HepG2 (cell line): Measurements from ENCODE around the gene TMED9. TPM values are rescaled to one million over a fixed set of nuclear protein-coding genes. Genes with fewer than 3 reads are reported as not detected.

Source experiments
- ATAC-seq: fragments of 200-7000 bp; cut with Tn5 transposase; 3 replicates; pipeline ENCODE4 v1.9.1; 2020; ENCODE audit warnings: mild to moderate bottlenecking, moderate library complexity
- BruUV-seq: library from RNA; stranded (reverse); fragments of 400-500 nt; replicated peaks from 2 replicates; lab custom pipeline; 2021; lab: Mats Ljungman, UMichigan
- CTCF ChIA-PET: fragments of 300-600 bp; formaldehyde crosslinking; extraction: SDS; loops from one replicate; lab custom pipeline; 2021; ENCODE audit warnings: low total read pairs, inconsistent platforms, low intra/inter-chr PET ratio; lab: Yijun Ruan, JAX
- POLR2A ChIA-PET: fragments of 350-600 bp; sonication (Branson Sonifier 250); formaldehyde crosslinking; loops from one replicate; lab custom pipeline; 2020; ENCODE audit warnings: antibody characterized with exemption, inconsistent platforms; lab: Yijun Ruan, JAX
- DNase-seq: peaks from one replicate; pipeline ENCODE4 v3.0.0-alpha.2; 2015; ENCODE audit warnings: low spot score
- FAIRE-seq: peaks from 3 replicates; lab custom pipeline; 2011; peaks lifted over from hg19 to GRCh38; lab: Jason Lieb, UNC
- H2AFZ ChIP-seq: one replicate; pipeline ENCODE4 v1.6.1; 2011; ENCODE audit warnings: low read length, inconsistent platforms
- H3K27ac ChIP-seq: fragments of 300-600 bp; 3 replicates; pipeline ENCODE4 v1.8.0; 2011; ENCODE audit warnings: mixed run types, mild to moderate bottlenecking, mixed read lengths, low read length, inconsistent platforms; ENCODE audit not compliant: insufficient read depth; ENCODE audit errors: extremely low read length
- H3K27me3 ChIP-seq, 2 experiments: fragments of 200-600 bp in 1 of 2; 2 replicates in 1 of 2; 3 replicates in 1 of 2; pipeline versions ENCODE4 v1.6.0 to v1.8.0; 2011; ENCODE audit warnings: low read length in 2 of 2, mild to moderate bottlenecking in 2 of 2, moderate library complexity in 2 of 2, inconsistent platforms in 1 of 2; ENCODE audit not compliant: insufficient read depth in 2 of 2, control insufficient read depth in 1 of 2
- H3K36me3 ChIP-seq, 2 experiments: fragments of 200-600 bp in 1 of 2; replicated peaks in 1 of 2; 2 replicates in 1 of 2; 3 replicates in 1 of 2; pipeline versions ENCODE4 v1.5.1 to v1.8.0; 2011; ENCODE audit warnings: low read length in 2 of 2, inconsistent platforms in 1 of 2; ENCODE audit not compliant: insufficient read depth in 2 of 2, control insufficient read depth in 1 of 2
- H3K4me1 ChIP-seq: 2 replicates; pipeline ENCODE4 v1.5.1; 2012; ENCODE audit warnings: low read length, inconsistent platforms; ENCODE audit not compliant: insufficient read depth
- H3K4me2 ChIP-seq: 2 replicates; pipeline ENCODE4 v1.6.0; 2011; ENCODE audit warnings: low read depth, low read length, inconsistent platforms
- H3K4me3 ChIP-seq, 3 experiments: fragments of 200-600 bp in 1 of 3; sonication (generic), shearing (Covaris generic) in 1 of 3; replicated peaks in 1 of 3; 2 replicates each; pipeline ENCODE4 v1.5.1; 2011 to 2016; ENCODE audit warnings: low read length in 3 of 3, inconsistent platforms in 2 of 3, low read depth in 2 of 3, mild to moderate bottlenecking in 2 of 3, control low read depth in 1 of 3, mixed read lengths in 1 of 3; ENCODE audit not compliant: insufficient read depth in 1 of 3
- H3K79me2 ChIP-seq: one replicate; pipeline ENCODE4 v1.6.1; 2011; ENCODE audit warnings: low read length, inconsistent platforms; ENCODE audit not compliant: insufficient read depth
- H3K9ac ChIP-seq: 2 replicates; pipeline ENCODE4 v1.6.0; 2011; ENCODE audit warnings: mild to moderate bottlenecking, low read depth, low read length, inconsistent platforms; ENCODE audit not compliant: insufficient read depth
- H3K9me3 ChIP-seq: 2 replicates; pipeline ENCODE4 v1.5.1; 2012; ENCODE audit warnings: mild to moderate bottlenecking, low read length
- H4K20me1 ChIP-seq: 2 replicates; pipeline ENCODE4 v1.6.0; 2011; ENCODE audit warnings: inconsistent platforms, mild to moderate bottlenecking, low read length, moderate library complexity; ENCODE audit not compliant: insufficient read depth
- CEBPG ChIP-seq: IDR thresholded peaks from 2 replicates; pipeline ENCODE4 v1.6.1; 2016
- TERF1 ChIP-seq: sonication (generic); formaldehyde crosslinking; IDR thresholded peaks from 2 replicates; pipeline ENCODE4 v1.8.0; 2022; ENCODE audit warnings: mild to moderate bottlenecking, missing genetic modification reagents, moderate library complexity
- THAP9 ChIP-seq: sonication (generic); formaldehyde crosslinking; IDR thresholded peaks from 2 replicates; pipeline ENCODE4; 2020; ENCODE audit warnings: missing genetic modification reagents, mild to moderate bottlenecking, borderline replicate concordance
- TOPORS ChIP-seq: sonication (generic); formaldehyde crosslinking; IDR thresholded peaks from 2 replicates; pipeline ENCODE4 v1.8.0; 2023; ENCODE audit warnings: mild to moderate bottlenecking, missing genetic modification reagents
- ZNF232 ChIP-seq: sonication (generic); formaldehyde crosslinking; IDR thresholded peaks from 2 replicates; pipeline ENCODE4 v1.4.0; 2020; ENCODE audit warnings: missing genetic modification reagents, borderline replicate concordance
- ZNF329 ChIP-seq: sonication (generic); formaldehyde crosslinking; IDR thresholded peaks from 2 replicates; pipeline ENCODE4 v1.9.0; 2021; ENCODE audit warnings: low read depth, mild to moderate bottlenecking, missing genetic modification reagents
- ZNF331 ChIP-seq: sonication (generic); formaldehyde crosslinking; IDR thresholded peaks from 2 replicates; pipeline ENCODE4 v1.4.0; 2020; ENCODE audit warnings: missing genetic modification reagents
- ZNF547 ChIP-seq: sonication (generic); formaldehyde crosslinking; IDR thresholded peaks from 2 replicates; pipeline ENCODE4 v1.5.1; 2020; ENCODE audit warnings: mild to moderate bottlenecking, missing genetic modification reagents
- ZNF574 ChIP-seq: sonication (generic); formaldehyde crosslinking; IDR thresholded peaks from 2 replicates; pipeline ENCODE4 v1.4.0; 2020; ENCODE audit warnings: missing genetic modification reagents
- WGBS: methylation state at CpG from one replicate; pipeline ENCODE4 v1.1.6; 2017; ENCODE audit warnings: low lambda C conversion rate; 5-methylcytosine and 5-hydroxymethylcytosine counted together
- in situ Hi-C: cut with HindIII; loops from 2 replicates; pipeline ENCODE4 v1.10.0; 2017; ENCODE audit warnings: low pct_unique_long_range_greater_than_20kb; ENCODE audit not compliant: extremely low pct_ligation_motif_present
- intact Hi-C: fragments of 100-400 bp; cut with micrococcal nuclease; formaldehyde crosslinking; loops from one replicate; pipeline ENCODE4 v1.10.0; 2022; ENCODE audit not compliant: unreplicated experiment
- polyA plus RNA-seq, 8 experiments: library from polyadenylated mRNA; depleted of rRNA in 3 of 8; stranded (reverse) in 7 of 8; unstranded in 1 of 8; fragments of >200 nt; fragmentation: Illumina TruSeq in 4 of 8; extraction: Trizol in 4 of 8; gene quantifications; 2 replicates each; pipeline versions ENCODE4 v1.2.1 to v1.2.3, GENCODE V29; 2011 to 2016; ENCODE audit warnings: low read depth in 4 of 8, missing spikeins in 1 of 8, mixed read lengths in 1 of 8; ENCODE audit not compliant: insufficient read depth in 1 of 8
- total RNA-seq, 5 experiments: library from RNA; depleted of rRNA; stranded (reverse); fragments of >200 nt; fragmentation: Illumina TruSeq; extraction: Trizol; gene quantifications; 2 replicates each; pipeline ENCODE4 v1.2.3, GENCODE V29; 2016; ENCODE audit warnings: low read depth in 1 of 5
- TF ChIP-seq, protein P1 (sequence below): sonication (generic); formaldehyde crosslinking; IDR thresholded peaks from 2 replicates; pipeline ENCODE4 v1.4.0; 2020; ENCODE audit warnings: missing genetic modification reagents
- TF ChIP-seq, protein P2 (sequence below): sonication (generic); formaldehyde crosslinking; conservative IDR thresholded peaks from 2 replicates; pipeline ENCODE4 v1.5.0; 2020; ENCODE audit warnings: missing genetic modification reagents

TMED9 gene
- total and polyA plus RNA-seq, 2 of the 13 experiments (the other 11 are each of a cell fraction or from before 2014, with no cell fraction given), result 161 to 350 TPM

DNA sequence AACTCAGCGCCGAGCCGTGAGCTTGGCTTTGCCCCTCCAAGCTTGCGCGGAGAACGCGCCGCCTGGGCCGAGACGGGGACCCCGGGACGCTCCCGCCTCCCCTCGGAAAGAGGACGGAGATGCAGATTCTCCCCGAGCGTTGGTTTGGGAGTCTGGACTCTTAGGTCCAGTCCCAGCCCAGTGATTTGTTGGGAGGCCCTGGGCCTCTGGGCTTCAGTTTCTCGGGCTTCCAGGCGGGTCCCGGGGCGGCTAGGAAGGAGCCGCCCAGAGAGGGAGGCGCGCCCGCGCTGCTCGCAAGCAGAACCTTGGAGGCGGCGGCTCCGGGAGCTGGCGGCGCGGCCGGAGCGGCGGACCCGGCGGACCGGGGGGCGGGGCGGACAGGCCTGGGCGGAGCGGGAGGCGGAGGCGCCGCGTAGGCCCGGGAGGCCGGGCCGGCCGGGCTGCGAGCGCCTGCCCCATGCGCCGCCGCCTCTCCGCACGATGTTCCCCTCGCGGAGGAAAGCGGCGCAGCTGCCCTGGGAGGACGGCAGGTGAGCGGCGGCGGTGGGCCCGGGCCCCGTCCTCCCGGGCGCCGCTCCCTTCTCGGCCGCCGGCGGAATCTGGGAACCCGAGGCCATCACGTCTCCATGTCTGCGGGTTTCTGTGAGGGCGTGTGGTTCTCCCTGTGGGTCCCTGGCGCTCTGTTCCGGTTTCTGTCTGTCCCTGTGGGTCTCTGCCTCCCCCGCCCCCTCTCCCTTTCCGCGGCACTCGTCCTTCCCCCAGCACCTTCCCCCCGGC lies 7.9 kb downstream of the TMED9 start, which contains the start of gene B4GALT7:
TSS of gene B4GALT7 (plus strand) at position 402 of the 777 bp plus-strand sequence. CDS start at position 481, 79 bp downstream.
- POLR2A ChIA-PET, result interaction anchor here (1.1 to 1.8 kb wide), 4 partner anchors 9 to 531 kb away, joined by 3 to 6 read pairs (median 4); partner anchors contain the start of gene RMND5B
- BruUV-seq, result TSS peak; percentile 84
- Histone ChIP-seq H3K4me2 (peak within 1 kb of the TSS; percentile 88), H3K4me3 (peak within 1 kb of the TSS; percentile 84 to 89 (median 87)), H2AFZ (no peak within 1 kb of the TSS), H3K27me3 (no peaks in the 10 kb centered on the region), H3K36me3 (peaks cover 13 to 18% of the 10 kb centered on the region in 2 experiments), H3K9me3 (no peaks in the 10 kb centered on the region), H3K9ac (peak within 1 kb of the TSS; percentile 82), H3K27ac (peak within 1 kb of the TSS; percentile 79), H3K4me1 (peaks cover 27% of the 10 kb centered on the region), H4K20me1 (no peaks in the 10 kb centered on the region), H3K79me2 (peaks cover 5% of the 10 kb centered on the region)
- DNase-seq (peak; percentile 50), FAIRE-seq (no peak), ATAC-seq (peak; percentile 89)
- CTCF ChIA-PET, result interaction anchor here (1.1 kb wide), 1 partner anchor 109 kb away, joined by 3 read pairs; no protein-coding TSS in a partner anchor
- in situ Hi-C loops, result loop anchor here (25.0 kb wide), 1 partner anchor 462 kb away; no protein-coding TSS in a partner anchor
- intact Hi-C loops, result no loop called here
- WGBS, result 0% methylated on average over 14 of the region's 86 CpGs
- TF ChIP-seq, protein P1, sequence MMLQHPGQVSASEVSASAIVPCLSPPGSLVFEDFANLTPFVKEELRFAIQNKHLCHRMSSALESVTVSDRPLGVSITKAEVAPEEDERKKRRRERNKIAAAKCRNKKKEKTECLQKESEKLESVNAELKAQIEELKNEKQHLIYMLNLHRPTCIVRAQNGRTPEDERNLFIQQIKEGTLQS (CRISPR knock-in tag), result no peak
- TF ChIP-seq ZNF547 (CRISPR knock-in tag), result peak; percentile 80; the same call in 1 of the 2 replicates
- 0 out of 2 replicates have a peak, but pooled peaks have one; percentile 66 for TF ChIP-seq TERF1 (CRISPR knock-in tag)
- no peak for TF ChIP-seq CEBPG (CRISPR knock-in tag)
- no peak for TF ChIP-seq ZNF232 (CRISPR knock-in tag)
- TF ChIP-seq TOPORS (CRISPR knock-in tag), result peak; percentile 98
- TF ChIP-seq ZNF331 (CRISPR knock-in tag), result peak; percentile 73
- peak; percentile 93 for TF ChIP-seq ZNF574 (CRISPR knock-in tag)
- TF ChIP-seq, protein P2, sequence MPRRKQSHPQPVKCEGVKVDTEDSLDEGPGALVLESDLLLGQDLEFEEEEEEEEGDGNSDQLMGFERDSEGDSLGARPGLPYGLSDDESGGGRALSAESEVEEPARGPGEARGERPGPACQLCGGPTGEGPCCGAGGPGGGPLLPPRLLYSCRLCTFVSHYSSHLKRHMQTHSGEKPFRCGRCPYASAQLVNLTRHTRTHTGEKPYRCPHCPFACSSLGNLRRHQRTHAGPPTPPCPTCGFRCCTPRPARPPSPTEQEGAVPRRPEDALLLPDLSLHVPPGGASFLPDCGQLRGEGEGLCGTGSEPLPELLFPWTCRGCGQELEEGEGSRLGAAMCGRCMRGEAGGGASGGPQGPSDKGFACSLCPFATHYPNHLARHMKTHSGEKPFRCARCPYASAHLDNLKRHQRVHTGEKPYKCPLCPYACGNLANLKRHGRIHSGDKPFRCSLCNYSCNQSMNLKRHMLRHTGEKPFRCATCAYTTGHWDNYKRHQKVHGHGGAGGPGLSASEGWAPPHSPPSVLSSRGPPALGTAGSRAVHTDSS (CRISPR knock-in tag), result 0 out of 2 replicates have a peak, but pooled peaks have one; percentile 61
- TF ChIP-seq THAP9 (CRISPR knock-in tag), result 0 out of 2 replicates have a peak, but pooled peaks have one; percentile 49
- no peak for TF ChIP-seq ZNF329 (CRISPR knock-in tag)
